Stimulated activated CD4-positive, alpha-beta T cell treated with anti-CD3 and anti-CD28 coated beads, Interleukin-15, amount 100 ng/mL, for 48 hours (primary cell): ENCODE data around the gene UBE2D2.
"Not testable (repeated sequence)": the region's sequence is repeated elsewhere in the genome, so short reads cannot be mapped to it uniquely, and the experiment has no call there.

Source experiments
- DNase-seq, 2 donors: peaks; one replicate each; pipeline ENCODE4 v3.0.0-alpha.2; 2020; ENCODE audit warnings: low read depth in 2 of 2

Gene UBE2D2

DNA sequence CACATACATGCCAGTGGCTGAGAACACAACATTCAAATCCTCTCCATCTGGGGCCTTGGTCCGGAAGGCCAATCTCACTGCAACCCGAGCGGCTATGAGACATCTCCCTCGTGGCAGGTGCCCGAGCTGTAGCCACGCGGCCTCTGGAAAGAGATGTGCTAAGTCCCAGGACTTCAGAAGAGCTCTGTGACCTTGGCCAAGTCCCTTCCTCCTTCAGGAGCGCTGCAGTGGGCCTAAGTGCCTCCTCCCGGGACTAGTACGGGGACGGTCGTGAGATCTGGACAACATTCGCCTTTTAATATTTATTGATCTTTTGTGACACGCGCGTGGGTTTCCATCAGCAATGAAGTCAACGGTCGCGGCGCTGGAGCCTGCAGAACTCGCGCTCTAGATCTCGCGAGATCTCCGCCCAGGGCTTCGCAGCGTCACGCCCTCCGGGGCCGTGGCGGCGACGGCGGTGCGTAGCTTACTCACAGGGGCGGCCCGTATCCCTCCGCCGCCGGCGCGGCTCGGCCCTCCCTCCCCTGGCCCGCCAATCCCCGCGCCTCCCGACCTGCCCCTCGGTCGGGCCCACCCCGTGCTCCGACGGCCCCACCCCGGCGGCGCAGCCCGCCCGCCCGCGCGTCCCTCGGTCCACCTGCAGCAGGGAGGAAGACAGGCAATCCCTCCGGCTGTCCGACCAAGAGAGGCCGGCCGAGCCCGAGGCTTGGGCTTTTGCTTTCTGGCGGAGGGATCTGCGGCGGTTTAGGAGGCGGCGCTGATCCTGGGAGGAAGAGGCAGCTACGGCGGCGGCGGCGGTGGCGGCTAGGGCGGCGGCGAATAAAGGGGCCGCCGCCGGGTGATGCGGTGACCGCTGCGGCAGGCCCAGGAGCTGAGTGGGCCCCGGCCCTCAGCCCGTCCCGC lies at the start of gene UBE2D2:
UBE2D2 (plus strand) TSS at position 588 of the 903 bp plus-strand sequence. CDS start 453 bp downstream, outside the sequence.
- DNase-seq = peak; percentile 95 to 97

DNA sequence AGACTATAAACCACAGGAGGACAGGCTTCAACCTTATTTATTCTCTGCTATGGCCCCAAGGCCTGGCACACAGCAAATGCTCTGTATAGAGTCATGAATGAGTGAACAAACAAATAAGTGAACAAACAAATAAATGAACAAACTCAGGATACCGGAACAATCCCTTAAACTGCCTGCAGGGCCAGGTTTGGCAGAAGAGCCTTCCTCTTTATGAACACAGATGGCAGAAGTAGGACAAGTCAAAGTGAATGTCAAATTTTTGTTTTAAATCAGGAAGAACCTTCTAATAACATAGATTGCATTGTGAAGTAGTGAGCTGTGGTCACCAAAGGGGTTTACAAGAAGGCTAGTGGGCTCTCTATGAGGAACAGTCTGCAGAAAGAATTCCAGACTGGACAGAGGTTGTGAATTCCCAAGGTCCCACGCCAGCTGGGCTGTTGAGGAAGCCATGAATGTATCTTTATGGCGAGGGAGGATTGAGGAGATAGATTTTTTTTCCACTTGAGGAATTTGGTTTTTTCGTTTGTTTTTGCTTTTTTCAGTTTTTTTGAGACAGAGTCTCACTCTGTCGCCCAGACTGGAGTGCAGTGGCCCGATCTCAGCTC lies 48.3 kb upstream of the UBE2D2 start:
- no peak for DNase-seq

DNA sequence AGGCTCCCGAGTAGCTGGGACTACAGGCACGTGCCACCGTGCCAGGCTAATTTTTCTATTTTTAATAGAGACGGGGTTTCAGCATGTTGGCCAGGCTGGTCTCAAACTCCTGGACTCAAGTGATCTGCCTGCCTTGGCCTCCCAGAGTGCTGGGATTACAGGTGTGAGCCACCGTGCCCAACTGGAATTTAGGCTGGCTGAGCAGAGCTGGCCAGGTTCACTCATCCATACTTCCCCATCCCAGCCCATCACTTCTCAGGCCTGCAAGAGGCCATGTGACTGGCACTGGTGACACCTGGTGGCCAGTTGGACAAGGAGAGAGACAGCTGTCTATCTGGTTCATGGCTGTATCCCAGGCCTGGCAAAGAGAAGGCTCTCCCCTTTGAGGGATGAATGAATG lies 47.7 kb upstream of the UBE2D2 start:
- DNase-seq = peak; percentile 58 to 72

- no peak for DNase-seq
Observed at GRCh38 chr5:139513852-139514485, 47.2 kb upstream of the UBE2D2 start.

DNA sequence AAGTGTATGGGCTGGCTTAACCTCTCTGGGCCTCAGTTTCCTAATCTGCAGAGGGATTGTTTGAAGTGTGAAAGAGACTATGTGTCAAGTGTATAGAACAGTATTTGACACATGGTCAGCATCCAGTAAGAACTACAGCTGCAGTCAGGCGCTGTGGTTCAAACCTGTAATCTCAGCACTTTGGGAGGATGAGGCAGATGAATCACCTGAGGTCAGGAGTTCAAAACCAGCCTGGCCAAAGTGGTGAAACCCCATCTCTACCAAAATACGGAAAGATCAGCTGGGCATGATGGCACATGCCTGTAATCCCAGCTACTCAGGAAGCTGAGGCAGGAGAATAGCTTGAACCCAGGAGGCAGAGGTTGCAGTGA lies 46.7 kb upstream of the UBE2D2 start:
- DNase-seq = peak in 1 of 2 donors; percentile 25

GRCh38 chr5:139517683-139518564 lies 43.2 kb upstream of the UBE2D2 start:
- peak; percentile 74 to 87 for DNase-seq

DNA sequence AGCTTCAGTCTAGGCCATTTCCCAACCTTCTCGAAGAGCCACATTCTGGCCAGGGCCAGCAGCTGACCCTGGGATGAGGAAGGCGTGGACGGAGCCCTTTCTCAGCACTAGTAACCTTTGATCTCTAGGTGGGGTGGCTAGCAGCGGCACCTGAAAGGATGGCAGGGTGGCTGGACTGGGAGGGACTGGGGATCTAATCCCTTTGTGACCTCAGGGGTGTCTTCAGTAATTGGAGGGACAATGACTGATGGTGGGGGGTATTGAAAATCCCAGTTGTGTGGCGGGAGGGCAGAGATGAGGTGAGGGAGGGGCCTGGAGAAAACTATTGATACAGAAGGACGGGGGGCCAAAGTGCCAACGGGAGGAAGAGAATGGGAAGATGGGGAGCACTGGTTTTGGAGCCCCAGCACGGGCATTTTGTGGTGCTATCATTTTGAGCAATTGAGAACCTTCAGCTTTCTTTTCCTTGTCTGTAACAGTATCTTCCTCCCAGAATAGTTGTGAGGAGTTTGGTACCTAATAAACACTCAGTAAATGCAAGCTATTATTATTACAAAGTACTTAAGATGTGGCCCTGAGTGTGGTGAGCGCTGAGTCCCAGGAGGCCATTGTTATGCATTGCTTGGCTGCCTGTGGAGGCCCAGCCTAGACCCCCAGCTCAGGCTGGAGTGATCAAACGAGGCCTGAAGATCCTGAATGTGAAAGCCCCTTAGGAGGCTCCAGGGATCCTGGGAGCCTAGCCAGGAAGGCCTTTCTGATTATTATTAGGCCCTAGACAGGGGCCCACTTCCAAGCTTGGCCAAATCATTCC lies 37.3 kb upstream of the UBE2D2 start:
- DNase-seq = no peak

DNA sequence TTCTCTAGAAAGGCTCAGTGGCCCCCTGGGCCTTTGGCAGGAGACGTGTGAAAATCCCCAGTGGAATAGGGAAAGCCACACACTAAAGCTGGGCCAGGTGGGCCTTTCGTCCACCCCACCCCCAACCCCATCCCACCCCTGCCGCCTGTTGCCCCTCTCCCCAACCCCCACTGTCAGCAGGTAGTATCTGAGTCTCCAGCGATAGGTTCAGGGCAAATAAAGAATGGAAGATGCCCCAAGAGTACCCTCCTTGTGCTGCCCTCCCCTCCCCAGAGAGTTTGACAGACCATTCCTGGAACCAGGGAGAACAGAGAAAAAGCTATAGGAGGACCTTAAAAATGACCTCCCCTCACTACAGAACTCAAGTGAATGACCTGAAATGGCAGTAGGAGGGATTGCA lies 36.7 kb upstream of the UBE2D2 start:
- DNase-seq = no peak

DNA sequence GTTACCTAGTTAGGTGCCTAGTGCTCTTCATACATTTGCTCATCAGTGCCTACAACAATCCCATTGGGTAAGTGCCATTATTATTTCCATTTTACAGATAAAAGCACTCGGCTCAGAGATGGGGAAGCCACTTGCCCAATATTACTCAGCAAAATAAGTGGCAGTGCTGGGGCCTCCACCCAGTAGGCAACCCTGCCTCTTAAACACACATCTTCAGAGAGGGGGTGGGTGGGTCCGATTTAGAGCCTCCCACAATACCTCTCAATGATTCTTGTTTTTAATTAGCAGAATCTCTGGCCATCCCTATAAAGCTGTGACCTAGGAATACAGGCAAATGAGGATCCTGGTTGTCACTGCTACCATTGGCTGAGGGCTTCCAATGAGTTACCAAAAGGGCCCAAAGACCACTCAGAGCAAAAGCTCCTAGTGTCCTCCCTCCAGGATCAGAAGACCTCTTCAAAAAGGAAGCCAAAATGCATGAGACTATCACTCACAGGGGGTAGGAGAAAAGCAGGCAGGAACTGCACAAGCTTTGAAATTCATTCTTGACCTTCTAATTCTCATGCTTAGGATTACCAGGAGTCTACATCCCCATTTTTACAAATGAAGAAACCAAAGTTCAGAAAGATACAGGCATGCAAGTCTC lies 36.1 kb upstream of the UBE2D2 start:
- no peak for DNase-seq

DNA sequence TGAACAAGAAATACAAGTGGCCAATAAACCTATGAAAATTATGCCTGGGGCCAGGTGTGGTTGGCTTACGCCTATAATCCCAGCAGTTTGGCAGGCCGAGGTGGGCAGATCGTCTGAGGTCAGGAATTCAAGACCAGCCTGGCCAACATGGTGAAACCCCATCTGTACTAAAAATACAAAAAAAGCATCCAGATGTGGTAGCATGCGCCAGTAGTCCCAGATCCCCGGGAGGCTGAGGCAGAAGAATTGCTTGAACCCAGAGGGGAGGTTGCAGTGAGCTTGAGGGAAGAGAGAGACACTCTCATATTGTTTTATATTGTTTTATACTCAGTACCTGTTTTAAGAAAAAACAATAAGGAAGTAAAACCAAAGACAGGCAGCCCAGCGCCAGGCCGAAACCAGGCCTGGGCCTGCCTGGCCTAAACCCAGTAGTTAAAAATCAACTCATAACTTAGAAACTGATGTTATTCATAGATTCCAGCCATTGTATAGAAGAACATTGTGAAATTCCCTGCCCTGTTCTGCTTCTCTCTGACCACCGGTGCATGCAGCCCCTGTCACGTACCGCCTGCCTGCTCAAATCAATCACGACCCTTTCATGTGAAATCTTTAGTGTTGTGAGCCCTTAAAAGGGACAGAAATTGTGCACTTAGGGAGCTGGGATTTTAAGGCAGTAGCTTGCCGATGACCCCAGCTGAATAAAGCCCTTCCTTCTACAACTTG lies 35.4 kb upstream of the UBE2D2 start:
- DNase-seq = not testable (repeated sequence)

DNA sequence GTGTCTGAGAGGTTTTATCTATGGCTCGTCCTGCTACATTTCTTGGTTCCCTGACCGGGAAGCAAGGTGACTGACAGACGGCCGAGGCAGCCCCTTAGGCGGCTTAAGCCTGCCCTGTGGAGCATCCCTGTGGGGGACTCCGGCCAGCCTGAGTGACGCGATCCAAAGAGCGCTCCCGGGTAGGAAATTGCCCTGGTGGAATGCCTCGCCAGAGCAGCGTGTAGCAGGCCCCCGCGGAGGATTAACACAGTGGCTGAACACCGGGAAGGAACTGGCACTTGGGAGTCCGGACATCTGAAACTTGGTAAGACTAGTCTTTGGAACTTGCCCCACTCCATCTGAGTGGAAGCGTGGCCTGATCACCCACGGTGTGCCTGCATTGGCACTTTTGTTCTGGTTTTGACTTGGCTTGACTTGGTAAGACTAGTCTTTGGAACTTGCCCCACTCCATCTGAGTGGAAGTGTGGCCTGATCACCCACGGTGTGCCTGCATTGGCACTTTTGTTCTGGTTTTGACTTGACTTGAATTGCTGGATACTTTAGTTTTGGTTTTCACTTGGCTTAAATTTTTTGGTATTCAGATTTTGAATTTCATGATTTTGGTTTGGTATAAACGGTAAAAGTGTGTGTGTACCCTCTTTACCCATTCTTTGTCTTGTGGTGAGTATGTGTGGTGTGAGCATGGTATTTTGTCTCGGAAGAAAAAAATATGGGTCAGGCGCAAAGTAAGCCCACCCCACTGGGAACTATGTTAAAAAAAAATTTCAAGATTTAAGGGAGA lies 34.6 kb upstream of the UBE2D2 start:
- not testable (repeated sequence) for DNase-seq

- not testable (repeated sequence) for DNase-seq
Observed at GRCh38 chr5:139527090-139527470, 34.1 kb upstream of the UBE2D2 start.

DNA sequence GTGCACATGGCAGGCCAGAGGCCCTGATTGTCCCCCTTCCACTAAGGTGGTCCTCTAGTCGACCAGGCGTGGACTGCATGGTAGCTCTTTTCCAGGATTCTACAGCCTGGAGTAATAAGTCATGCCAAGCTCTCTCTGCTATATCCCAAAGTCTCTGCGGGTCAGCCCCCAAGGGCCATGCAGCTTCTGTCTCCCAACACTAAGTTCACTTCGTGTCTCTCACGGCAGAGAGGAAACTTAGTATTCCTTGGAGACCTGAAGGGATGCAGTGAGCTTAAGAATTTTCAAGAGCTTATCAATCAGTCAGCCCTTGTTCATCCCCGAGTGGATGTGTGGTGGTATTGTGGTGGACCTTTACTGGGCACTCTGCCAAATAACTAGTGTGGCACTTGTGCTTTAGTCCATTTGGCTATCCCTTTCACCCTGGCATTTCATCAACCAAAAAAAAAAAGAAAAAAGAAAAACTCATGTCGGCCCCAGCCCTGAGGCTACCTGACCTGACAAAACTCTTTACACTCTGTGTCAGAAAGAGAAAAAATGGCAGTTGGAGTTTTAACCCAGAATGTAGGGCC lies 33.2 kb upstream of the UBE2D2 start:
- DNase-seq = not testable (repeated sequence)

- not testable (repeated sequence) for DNase-seq
Observed at GRCh38 chr5:139528695-139529094, 32.4 kb upstream of the UBE2D2 start.

- DNase-seq = not testable (repeated sequence)
Observed at GRCh38 chr5:139530079-139530478, 31.1 kb upstream of the UBE2D2 start.

DNA sequence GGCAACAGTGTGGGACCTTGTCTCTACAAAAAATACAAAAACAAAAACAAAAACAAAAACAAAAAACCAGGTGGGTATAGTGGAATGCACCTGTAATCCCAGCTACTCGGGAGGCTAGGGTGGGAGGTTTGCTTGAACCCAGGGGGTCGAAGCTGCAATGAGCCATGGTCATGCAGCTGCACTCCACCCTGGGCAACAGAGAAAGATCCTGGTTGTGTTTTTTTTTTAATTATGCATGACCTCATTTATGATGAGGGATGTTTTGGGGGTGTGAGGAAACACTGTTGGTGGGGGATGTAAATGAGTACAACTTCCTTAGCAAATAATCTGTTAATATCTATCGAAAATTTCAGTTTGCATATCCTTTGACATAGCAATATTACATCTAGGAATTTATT lies 29.4 kb upstream of the UBE2D2 start:
- DNase-seq = no peak

DNA sequence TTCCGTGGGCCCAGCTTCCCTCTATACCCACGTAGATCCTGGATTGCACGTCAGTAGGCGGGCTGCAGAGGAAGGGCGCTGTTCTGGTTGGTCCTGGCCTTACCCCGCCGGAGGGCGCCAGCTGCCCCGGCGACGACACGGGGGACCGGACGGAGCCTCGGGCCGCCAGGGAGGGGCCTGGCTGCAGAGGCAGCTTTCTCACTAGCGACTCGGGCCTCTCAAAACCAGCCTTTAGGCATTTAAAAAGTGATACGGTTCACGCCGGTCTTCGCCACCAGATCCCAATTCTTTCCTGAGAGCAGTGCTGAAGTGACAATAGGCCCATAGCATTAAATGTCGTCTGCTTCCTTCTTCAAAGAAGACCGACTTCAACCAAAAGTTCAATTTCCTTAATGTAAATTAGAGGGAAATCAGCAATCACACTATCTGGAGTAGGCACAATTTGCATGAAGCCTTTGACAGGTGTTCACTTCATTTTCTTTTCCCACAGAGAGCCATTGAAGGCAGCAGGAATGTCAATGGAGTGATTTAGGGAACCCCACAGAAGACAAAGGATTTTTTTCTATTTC lies 17.6 kb upstream of the UBE2D2 start:
- peak in 1 of 2 donors; percentile 30 for DNase-seq

DNA sequence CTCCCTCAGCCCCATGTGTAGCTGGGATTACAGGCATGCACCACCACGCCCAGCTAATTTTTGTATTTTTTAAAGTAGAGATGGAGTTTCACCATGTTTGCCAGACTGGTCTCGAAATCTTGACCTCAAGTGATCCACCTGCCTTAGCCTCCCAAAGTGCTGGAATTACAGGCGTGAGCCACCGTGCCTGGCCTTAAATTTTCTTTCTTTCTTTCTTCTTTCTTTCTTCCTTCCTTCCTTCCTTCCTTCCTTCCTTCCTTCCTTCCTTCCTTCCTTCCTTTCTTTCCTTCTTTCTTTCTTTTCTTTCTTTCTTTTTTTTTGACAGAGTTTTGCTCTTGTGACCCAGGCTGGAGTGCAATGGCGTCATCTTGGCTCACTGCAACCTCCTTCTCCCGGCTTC lies 14.5 kb upstream of the UBE2D2 start:
- not testable (repeated sequence) for DNase-seq
